Measurements from ENCODE around the gene ZEB2. TPM values are rescaled to one million over a fixed set of nuclear protein-coding genes. Genes with fewer than 3 reads are reported as not detected.

ZEB2 gene
- total and polyA plus RNA-seq, 2 donors (not counting 3 experiments of a cell fraction or from before 2014, with no cell fraction given): 17.9 to 49.6 TPM

- no peak overlapping the region for H2AFZ ChIP-seq (ENCODE audit: low read depth, low read length)
- H3K27ac ChIP-seq (ENCODE audit: insufficient read depth, low read depth, low read length): no peak overlapping the region
- H3K9me3 ChIP-seq (replicated peaks; ENCODE audit: control insufficient read depth, insufficient read depth, low read length): no peaks in the 10 kb centered on the region
- H3K9me1 ChIP-seq (replicated peaks; ENCODE audit: control insufficient read depth, extremely low read depth, insufficient read depth, low read length): peaks cover 3% of the 10 kb centered on the region
- no peak for FAIRE-seq
- no TSS peak for BruUV-seq (replicated peaks)
- no peaks in the 10 kb centered on the region for H3K4me1 ChIP-seq (ENCODE audit: control insufficient read depth, extremely low read depth, insufficient read depth, low read length)
- intact Hi-C loops (cut with micrococcal nuclease): no loop called here
- no peaks in the 10 kb centered on the region for H3K27me3 ChIP-seq (ENCODE audit: control insufficient read depth in 2 of 2, insufficient read depth in 2 of 2, low read length in 2 of 2)
- DNase-seq (ENCODE audit: low read depth, low spot score): no peak
- POLR2A ChIA-PET: no interaction called here
- CTCF ChIA-PET: no interaction called here
- H3K9ac ChIP-seq (replicated peaks; ENCODE audit: extremely low read depth, insufficient read depth, low read length): no peak overlapping the region
- no peaks in the 10 kb centered on the region for H4K20me1 ChIP-seq (replicated peaks; ENCODE audit: control insufficient read depth, extremely low read depth, insufficient read depth, low read length)
- H3K79me2 ChIP-seq (ENCODE audit: control insufficient read depth, insufficient read depth, low read length): no peaks in the 10 kb centered on the region
- no peaks in the 10 kb centered on the region for H3K36me3 ChIP-seq (ENCODE audit: control insufficient read depth in 2 of 2, extremely low read depth in 1 of 2, insufficient read depth in 2 of 2, low read length in 2 of 2)
- dilution Hi-C loops (cut with MboI; ENCODE audit: extremely low pct_ligation_motif_present, low sequenced_read_pairs): no loop called here
- no peak overlapping the region for H3K4me3 ChIP-seq (replicated peaks in 1 of 3; ENCODE audit: insufficient read depth in 1 of 3, low read depth in 1 of 3, low read length in 3 of 3)
- TF ChIP-seq MYC (IDR thresholded peaks at IDR 0.05; ENCODE audit: low read depth, low read length) (no peak), CTCF (IDR thresholded peaks at IDR 0.05; ENCODE audit: extremely low read depth in 1 of 2, insufficient read depth in 1 of 2, low read depth in 1 of 2, low read length in 2 of 2) (no peak), MAX (IDR thresholded peaks at IDR 0.05; ENCODE audit: insufficient read depth, insufficient read length) (no peak), POLR2A (IDR thresholded peaks at IDR 0.05; ENCODE audit: low read depth, low read length) (no peak), POLR2AphosphoS5 (IDR thresholded peaks at IDR 0.05; ENCODE audit: insufficient read depth, low read depth, low read length) (no peak), FOS (IDR thresholded peaks at IDR 0.05; ENCODE audit: borderline replicate concordance, insufficient read depth, low read length) (no peak), GATA2 (IDR thresholded peaks at IDR 0.05; ENCODE audit: insufficient read depth, insufficient read length, low read depth, low read length) (no peak), JUN (IDR thresholded peaks at IDR 0.05; ENCODE audit: borderline replicate concordance, insufficient read depth, insufficient read length, low read depth) (no peak), EZH2 (IDR thresholded peaks at IDR 0.05; ENCODE audit: borderline replicate concordance, low read depth, low read length, severe bottlenecking) (no peak)
- no peak overlapping the region for H3K4me2 ChIP-seq (ENCODE audit: insufficient read depth, low read length)
These were observed 15.4 kb upstream of the ZEB2 start for GRCh38 chr2:144535300-144535699.

All from endothelial cell of umbilical vein (primary cell).